Measurements from ENCODE around the gene STRAP. TPM values are rescaled to one million over a fixed set of nuclear protein-coding genes. Genes with fewer than 3 reads are reported as not detected.

STRAP gene, protein sequence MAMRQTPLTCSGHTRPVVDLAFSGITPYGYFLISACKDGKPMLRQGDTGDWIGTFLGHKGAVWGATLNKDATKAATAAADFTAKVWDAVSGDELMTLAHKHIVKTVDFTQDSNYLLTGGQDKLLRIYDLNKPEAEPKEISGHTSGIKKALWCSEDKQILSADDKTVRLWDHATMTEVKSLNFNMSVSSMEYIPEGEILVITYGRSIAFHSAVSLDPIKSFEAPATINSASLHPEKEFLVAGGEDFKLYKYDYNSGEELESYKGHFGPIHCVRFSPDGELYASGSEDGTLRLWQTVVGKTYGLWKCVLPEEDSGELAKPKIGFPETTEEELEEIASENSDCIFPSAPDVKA
- total RNA-seq = 141 and 186 TPM in 2 replicates

DNA sequence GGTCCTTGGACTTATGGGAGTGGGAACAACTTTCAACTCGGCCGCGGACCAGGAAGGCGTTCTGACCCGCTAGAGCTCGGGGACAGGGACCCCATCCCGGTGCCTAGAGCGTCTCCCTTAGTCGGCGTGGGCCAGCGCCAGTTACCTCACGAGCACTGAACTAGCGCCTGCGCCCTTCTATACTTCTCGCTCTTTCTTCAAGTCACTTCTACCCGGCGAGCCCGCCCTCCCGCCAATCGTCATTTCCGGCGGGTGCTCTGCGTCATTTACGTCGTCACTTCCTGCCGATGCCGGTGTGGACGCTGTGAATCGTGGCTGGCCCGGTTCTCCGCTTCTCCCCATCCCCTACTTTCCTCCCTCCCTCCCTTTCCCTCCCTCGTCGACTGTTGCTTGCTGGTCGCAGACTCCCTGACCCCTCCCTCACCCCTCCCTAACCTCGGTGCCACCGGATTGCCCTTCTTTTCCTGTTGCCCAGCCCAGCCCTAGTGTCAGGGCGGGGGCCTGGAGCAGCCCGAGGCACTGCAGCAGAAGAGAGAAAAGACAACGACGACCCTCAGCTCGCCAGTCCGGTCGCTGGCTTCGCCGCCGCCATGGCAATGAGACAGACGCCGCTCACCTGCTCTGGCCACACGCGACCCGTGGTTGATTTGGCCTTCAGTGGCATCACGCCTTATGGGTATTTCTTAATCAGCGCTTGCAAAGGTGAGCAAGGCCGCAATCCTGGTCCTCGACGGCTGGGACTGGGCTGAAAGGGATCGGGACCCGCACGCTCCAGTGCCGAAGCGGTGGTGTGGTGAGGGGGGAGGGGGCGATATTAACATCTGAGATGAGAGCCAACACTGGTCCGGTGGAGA is at the start of gene STRAP:
Gene STRAP, plus strand, starts transcription at position 270 of the 854 bp plus-strand sequence. Its CDS starts 321 bp downstream, at position 591.

DNA sequence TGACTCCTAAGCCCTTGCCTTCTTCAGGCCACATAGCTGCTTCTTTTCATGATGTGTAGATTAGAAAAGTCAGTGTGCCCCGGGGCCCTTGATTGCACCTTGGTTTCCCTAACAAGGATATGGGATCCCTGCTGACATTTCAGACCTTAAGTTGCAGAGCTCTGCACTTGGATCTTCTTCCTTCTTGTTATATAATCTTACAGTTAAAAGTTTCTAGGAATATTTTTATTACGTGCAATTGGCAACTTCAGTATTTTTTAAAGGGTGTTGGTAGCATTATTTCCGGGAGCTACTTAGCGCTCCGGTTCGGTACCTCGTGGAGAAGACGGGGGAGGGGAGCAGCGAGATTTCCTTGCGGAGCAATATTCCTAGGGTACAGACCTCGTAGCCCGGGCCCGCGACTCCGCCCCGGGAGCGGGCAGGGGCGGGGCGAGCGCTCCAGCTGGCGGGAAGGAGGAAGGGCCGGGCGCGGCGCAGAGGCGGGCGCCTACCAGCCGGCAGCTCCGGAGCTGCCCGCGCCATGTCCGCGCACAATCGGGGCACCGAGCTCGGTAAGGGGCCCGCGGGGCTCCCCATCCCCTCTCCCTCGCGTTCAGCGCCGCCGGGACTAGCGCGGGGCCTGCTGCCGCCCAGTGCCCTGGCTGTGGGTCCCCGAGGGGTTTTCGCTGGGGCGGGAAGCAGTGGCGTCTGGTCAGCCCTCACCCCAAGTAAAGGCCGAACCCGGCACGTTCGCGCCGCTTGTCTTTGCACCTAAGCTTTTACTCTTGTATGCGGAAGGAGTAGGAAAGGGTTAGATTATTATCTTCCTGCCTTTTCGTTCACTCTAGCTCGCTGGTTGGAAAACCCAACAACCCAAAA is 28.9 kb downstream of the STRAP start, which contains the start of gene DERA:
Gene DERA, plus strand, starts transcription at position 469 of the 858 bp plus-strand sequence. Its CDS starts 52 bp downstream, at position 521.

Other genes starting within 250 kb of the STRAP start
- 7.1 and 7.8 TPM in 2 replicates for gene EPS8, start 93.0 kb upstream of the STRAP start, total RNA-seq
- 50.8 and 60.1 TPM in 2 replicates for gene DERA, start 28.9 kb downstream of the STRAP start, total RNA-seq